H1 (cell line): ENCODE results near the gene PDZRN3. TPM values are rescaled to one million over a fixed set of nuclear protein-coding genes. Genes with fewer than 3 reads are reported as not detected.

ENCODE experiments used
- CTCF ChIA-PET: fragments of 300-600 bp; sonication (Branson Sonifier 250); formaldehyde crosslinking; loops from one replicate; lab custom pipeline; 2021; ENCODE audit not compliant: partially characterized antibody; lab: Charles Lee
- POLR2A ChIA-PET: fragments of 300-600 bp; sonication (Branson Sonifier 250); formaldehyde crosslinking; loops from one replicate; lab custom pipeline; 2021; ENCODE audit warnings: inconsistent platforms; ENCODE audit not compliant: partially characterized antibody; lab: Charles Lee
- DNase-seq, 2 experiments: peaks; one replicate each; pipeline versions ENCODE4 v3.0.0 to v3.0.0-alpha.2; 2010 to 2022; ENCODE audit warnings: low spot score in 2 of 2, low read depth in 1 of 2, mixed read lengths in 1 of 2
- FAIRE-seq: peaks from 2 replicates; lab custom pipeline; 2011; peaks lifted over from hg19 to GRCh38; lab: Jason Lieb, UNC
- H2AFZ ChIP-seq: 2 replicates; pipeline ENCODE4 v1.8.1; 2012; ENCODE audit warnings: low read length, inconsistent platforms
- H2AK5ac ChIP-seq: 2 replicates; pipeline ENCODE4 v1.6.1; 2013; ENCODE audit warnings: low read depth, low read length
- H2BK120ac ChIP-seq: replicated peaks from 2 replicates; pipeline ENCODE3; 2013; ENCODE audit warnings: low read depth, low read length, inconsistent platforms
- H2BK12ac ChIP-seq: 2 replicates; pipeline ENCODE4 v1.6.1; 2013; ENCODE audit warnings: low read depth, low read length
- H2BK15ac ChIP-seq: 2 replicates; pipeline ENCODE4 v1.6.1; 2013; ENCODE audit warnings: low read length
- H2BK20ac ChIP-seq: 2 replicates; pipeline ENCODE4 v1.6.1; 2013; ENCODE audit warnings: low read length
- H2BK5ac ChIP-seq: 2 replicates; pipeline ENCODE4 v1.6.1; 2013; ENCODE audit warnings: low read depth, low read length
- H3K14ac ChIP-seq: 2 replicates; pipeline ENCODE4 v1.6.1; 2013; ENCODE audit warnings: inconsistent platforms; ENCODE audit not compliant: insufficient read length
- H3K18ac ChIP-seq: 2 replicates; pipeline ENCODE4 v1.6.1; 2013; ENCODE audit warnings: low read length; ENCODE audit errors: extremely low read depth
- H3K23ac ChIP-seq: 2 replicates; pipeline ENCODE4 v1.6.1; 2013; ENCODE audit warnings: inconsistent platforms; ENCODE audit not compliant: insufficient read length
- H3K23me2 ChIP-seq: 2 replicates; pipeline ENCODE4 v1.6.1; 2013; ENCODE audit warnings: low read depth, low read length
- H3K27ac ChIP-seq: 2 replicates; pipeline ENCODE4 v1.6.1; 2011; ENCODE audit warnings: low read depth, low read length, inconsistent platforms
- H3K27me3 ChIP-seq, 4 experiments: replicated peaks in 1 of 4; 1 replicate in 1 of 4; 2 replicates in 3 of 4; pipeline versions ENCODE4 v1.6.1 to v1.8.1; 2011 to 2013; ENCODE audit warnings: low read length in 3 of 4, mild to moderate bottlenecking in 3 of 4, inconsistent platforms in 2 of 4, mixed read lengths in 2 of 4, moderate library complexity in 1 of 4; ENCODE audit not compliant: control insufficient read depth in 3 of 4, insufficient read depth in 3 of 4; ENCODE audit errors: extremely low read depth in 1 of 4
- H3K36me3 ChIP-seq, 4 experiments: 2 replicates each; pipeline versions ENCODE4 v1.6.1 to v1.8.1; 2011 to 2013; ENCODE audit warnings: mild to moderate bottlenecking in 4 of 4, low read length in 3 of 4, moderate library complexity in 2 of 4, control low read depth in 1 of 4, inconsistent platforms in 1 of 4; ENCODE audit not compliant: insufficient read depth in 4 of 4, control insufficient read depth in 2 of 4
- H3K4ac ChIP-seq: replicated peaks from 2 replicates; pipeline ENCODE3; 2013; ENCODE audit warnings: low read length, low read depth, mixed read lengths, inconsistent platforms; ENCODE audit not compliant: insufficient read length
- H3K4me1 ChIP-seq, 4 experiments: replicated peaks in 1 of 4; 1 replicate in 1 of 4; 2 replicates in 3 of 4; pipeline versions ENCODE4 v1.6.1 to v1.8.1; 2011 to 2013; ENCODE audit warnings: low read length in 3 of 4, inconsistent platforms in 2 of 4, mixed read lengths in 1 of 4; ENCODE audit not compliant: insufficient read depth in 4 of 4, control insufficient read depth in 3 of 4
- H3K4me2 ChIP-seq, 2 experiments: 2 replicates each; pipeline versions ENCODE4 v1.6.1 to v1.8.1; 2011 to 2013; ENCODE audit warnings: low read depth in 2 of 2, low read length in 2 of 2, control low read depth in 1 of 2, inconsistent platforms in 1 of 2, mild to moderate bottlenecking in 1 of 2; ENCODE audit not compliant: insufficient read depth in 1 of 2
- H3K4me3 ChIP-seq, 4 experiments: fragments of 200-600, 300-600 bp in 1 of 4; sonication (generic), shearing (Covaris generic), sonication (Bioruptor Twin) in 1 of 4; 2 replicates each; pipeline versions ENCODE4 v1.5.1 to v1.8.1; 2011 to 2016; ENCODE audit warnings: low read length in 4 of 4, low read depth in 3 of 4, control low read depth in 2 of 4, inconsistent platforms in 2 of 4, mild to moderate bottlenecking in 2 of 4, mixed read lengths in 1 of 4, moderate library complexity in 1 of 4; ENCODE audit not compliant: insufficient read depth in 2 of 4; ENCODE audit errors: extremely low read depth in 1 of 4
- H3K56ac ChIP-seq: replicated peaks from 2 replicates; pipeline ENCODE3; 2013; ENCODE audit warnings: low read depth, mild to moderate bottlenecking, mixed read lengths, low read length, inconsistent platforms; ENCODE audit not compliant: insufficient read length
- H3K79me1 ChIP-seq: 2 replicates; pipeline ENCODE4 v1.6.1; 2013; ENCODE audit warnings: low read depth, low read length, control low read depth
- H3K79me2 ChIP-seq, 2 experiments: 2 replicates each; pipeline versions ENCODE4 v1.6.1 to v1.8.1; 2012 to 2013; ENCODE audit warnings: low read length in 2 of 2, mild to moderate bottlenecking in 2 of 2, inconsistent platforms in 1 of 2; ENCODE audit not compliant: insufficient read depth in 2 of 2, control insufficient read depth in 1 of 2
- H3K9ac ChIP-seq, 4 experiments: replicated peaks in 1 of 4; 1 replicate in 1 of 4; 2 replicates in 3 of 4; pipeline versions ENCODE4 v1.6.1 to v1.8.1; 2011 to 2013; ENCODE audit warnings: low read depth in 3 of 4, low read length in 3 of 4, control low read depth in 2 of 4, mild to moderate bottlenecking in 2 of 4, moderate library complexity in 2 of 4, inconsistent platforms in 1 of 4; ENCODE audit errors: extremely low read depth in 1 of 4
- H3K9me3 ChIP-seq, 2 experiments: 2 replicates each; pipeline versions ENCODE4 v1.6.1 to v1.8.1; 2012 to 2013; ENCODE audit warnings: mild to moderate bottlenecking in 2 of 2, moderate library complexity in 2 of 2, control low read depth in 1 of 2, inconsistent platforms in 1 of 2, low read depth in 1 of 2, low read length in 1 of 2, mixed read lengths in 1 of 2; ENCODE audit not compliant: insufficient read depth in 2 of 2
- H4K20me1 ChIP-seq, 2 experiments: replicated peaks in 1 of 2; 2 replicates each; pipeline versions ENCODE3 to v1.8.1; 2011 to 2013; ENCODE audit warnings: inconsistent platforms in 2 of 2, low read length in 2 of 2, mild to moderate bottlenecking in 1 of 2; ENCODE audit not compliant: insufficient read depth in 2 of 2, control insufficient read depth in 1 of 2
- H4K5ac ChIP-seq: 2 replicates; pipeline ENCODE4 v1.6.1; 2013; ENCODE audit warnings: low read length, low read depth, mixed read lengths, inconsistent platforms; ENCODE audit not compliant: insufficient read length
- H4K8ac ChIP-seq: 2 replicates; pipeline ENCODE4 v1.8.0; 2013; ENCODE audit warnings: mild to moderate bottlenecking, moderate library complexity, low read length, inconsistent platforms; ENCODE audit not compliant: insufficient read depth; ENCODE audit errors: extremely low read depth
- H4K91ac ChIP-seq: replicated peaks from 2 replicates; pipeline ENCODE3; 2013; ENCODE audit warnings: low read length, mixed read lengths, inconsistent platforms; ENCODE audit not compliant: insufficient read length
- ASH2L ChIP-seq: fragments of 200-600, 300-600 bp; sonication (generic); IDR thresholded peaks from one replicate; pipeline ENCODE4 v1.7.1; 2017; ENCODE audit warnings: low read length
- CHD1 ChIP-seq: IDR thresholded peaks from 2 replicates; pipeline ENCODE4 v1.6.1; 2012; ENCODE audit warnings: low read depth, low read length, improper control_type of control experiment
- TAF7 ChIP-seq: optimal IDR thresholded peaks from 2 replicates; pipeline ENCODE3; 2011; ENCODE audit warnings: low read depth, mild to moderate bottlenecking, inconsistent platforms, low read length, moderate library complexity, borderline replicate concordance
- TCF12 ChIP-seq: IDR thresholded peaks from 2 replicates; pipeline ENCODE4 v1.6.1; 2011; ENCODE audit warnings: low read depth, mild to moderate bottlenecking, low read length
- WGBS, 2 experiments: shearing (Covaris generic) in 1 of 2; methylation state at CpG; one replicate each; pipeline versions ENCODE4 v1.1.6 to v1.1.7; 2013 to 2015; ENCODE audit warnings: low lambda C conversion rate in 2 of 2, mixed read lengths in 2 of 2, inconsistent platforms in 1 of 2, low coverage in 1 of 2, missing lambda C conversion rate in 1 of 2; ENCODE audit not compliant: insufficient replicate concordance in 2 of 2, insufficient coverage in 1 of 2, insufficient read length in 1 of 2; ENCODE audit errors: extremely low coverage in 1 of 2, missing lambda C conversion rate in 1 of 2; 5-methylcytosine and 5-hydroxymethylcytosine counted together
- polyA plus RNA-seq, 7 experiments: library from polyadenylated mRNA; depleted of rRNA in 3 of 7; stranded (reverse) in 5 of 7; unstranded in 2 of 7; fragments of >200 nt in 5 of 7; fragments of 200-250 nt in 2 of 7; gene quantifications; 1 replicate in 5 of 7; 2 replicates in 1 of 7; 4 replicates in 1 of 7; pipeline versions ENCODE4 v1.2.1 to v1.2.3, GENCODE V29; 2011 to 2013; ENCODE audit warnings: missing spikeins in 2 of 7, mixed read lengths in 2 of 7
- total RNA-seq: library from RNA; stranded (reverse); fragmentation: NEBNext Ultra II Directional; extraction: Animal tissue kit (Norgen Biotek cat#: 25700); gene quantifications from 2 replicates; pipeline ENCODE4 v1.2.1, GENCODE V29; 2021

The PDZRN3 gene
- total and polyA plus RNA-seq, 2 of the 8 experiments (the other 6 are each of a cell fraction or from before 2014, with no cell fraction given), result 4.2 to 20.5 TPM

- Histone ChIP-seq H3K4me1 (peaks cover 0 to 6% (median 5%) of the 10 kb centered on the region in 4 experiments; a peak in 3 of 7 replicates), H2BK5ac (no peak overlapping the region), H3K56ac (no peak overlapping the region), H4K20me1 (peaks cover 2 to 3% of the 10 kb centered on the region in 2 experiments), H3K27ac (no peak overlapping the region)
- no peak for TF ChIP-seq TCF12
- TF ChIP-seq ASH2L, result no peak
- no peak for TF ChIP-seq CHD1
- TF ChIP-seq TAF7, result no peak
- TF ChIP-seq, all 59 proteins: peak for 0
- Histone ChIP-seq H3K14ac (no peak overlapping the region), H3K27me3 (no peaks in the 10 kb centered on the region), H3K4ac (no peak overlapping the region), H3K79me2 (no peaks in the 10 kb centered on the region), H2AK5ac (no peak overlapping the region), H3K79me1 (no peaks in the 10 kb centered on the region; the same call in 1 of the 2 replicates), H2BK120ac (no peak overlapping the region), H2BK15ac (no peak overlapping the region), H3K9me3 (no peaks in the 10 kb centered on the region), H4K91ac (no peak overlapping the region), H3K36me3 (peaks cover 0 to 6% (median 3%) of the 10 kb centered on the region in 4 experiments; a peak in 4 of 8 replicates), H3K4me3 (no peak overlapping the region), H3K23ac (no peak overlapping the region), H4K8ac (no peak overlapping the region), H4K5ac (no peak overlapping the region), H2BK20ac (no peak overlapping the region), H2AFZ (no peak overlapping the region), H3K9ac (no peak overlapping the region), H3K4me2 (no peak overlapping the region), H3K23me2 (no peaks in the 10 kb centered on the region; the same call in 1 of the 2 replicates), H2BK12ac (no peak overlapping the region), H3K18ac (no peak overlapping the region)
- no peak for FAIRE-seq
- ChIA-PET CTCF (no interaction called here), POLR2A (no interaction called here)
- 86% methylated on average over 2 of the region's 2 CpGs; no CpG with 5 or more reads in 1 of the 2 experiments for whole genome bisulfite sequencing, 2 experiments
- DNase-seq, result no peak
Observed at GRCh38 chr3:73601481-73601880, 23.3 kb downstream of the PDZRN3 start.
